NCI-H2227 (cell line): ENCODE measurements around the gene NR3C2.

Experiments used
- DNase-seq: peaks from one replicate; lab custom pipeline; 2025; ENCODE audit not compliant: unreplicated experiment; lab: John Stamatoyannopoulos, UW

NR3C2 gene

DNA sequence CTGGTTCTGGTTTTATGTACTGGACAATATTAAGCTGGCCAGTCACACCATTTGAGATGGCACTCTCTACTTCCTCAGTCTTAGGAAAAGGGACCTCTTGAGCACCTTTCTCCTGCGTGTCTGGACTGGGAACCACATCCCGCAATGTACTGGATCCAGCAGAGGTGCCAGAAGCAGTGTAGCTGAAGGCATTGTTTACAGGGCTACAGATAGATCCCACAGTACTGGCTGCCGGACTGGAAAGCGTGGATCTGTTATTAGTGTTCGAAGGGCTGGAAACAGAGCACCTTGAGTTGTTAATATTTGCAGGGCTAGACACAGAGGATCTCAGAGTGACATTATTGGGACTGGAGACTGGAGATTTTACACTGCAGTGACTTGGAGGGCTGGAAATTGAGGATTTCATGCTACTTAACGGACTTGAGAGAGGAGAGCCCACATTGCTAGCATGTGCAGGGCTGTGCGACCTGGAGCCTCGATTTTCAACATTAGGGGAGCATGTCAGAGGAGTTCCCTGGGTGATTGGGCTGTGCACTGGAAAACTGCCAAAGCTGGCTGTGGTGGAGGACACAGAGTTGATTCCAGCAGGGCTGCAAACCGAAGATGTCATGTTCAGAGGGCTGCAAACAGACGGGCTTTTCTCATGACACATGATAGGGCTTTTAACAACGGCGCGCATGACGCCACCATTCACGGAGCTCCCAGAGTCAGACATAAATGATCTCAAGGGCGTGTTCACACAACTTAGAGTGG, 6.4 kb downstream of the NR3C2 start:
- no peak for DNase-seq

GRCh38 chr4:148434075-148434773, 8.0 kb downstream of the NR3C2 start:
- no peak for DNase-seq

- no peak for DNase-seq
These were observed 10.8 kb downstream of the NR3C2 start for GRCh38 chr4:148431401-148431800.

- DNase-seq = no peak
These were observed 11.4 kb downstream of the NR3C2 start for GRCh38 chr4:148430854-148431253.

DNA sequence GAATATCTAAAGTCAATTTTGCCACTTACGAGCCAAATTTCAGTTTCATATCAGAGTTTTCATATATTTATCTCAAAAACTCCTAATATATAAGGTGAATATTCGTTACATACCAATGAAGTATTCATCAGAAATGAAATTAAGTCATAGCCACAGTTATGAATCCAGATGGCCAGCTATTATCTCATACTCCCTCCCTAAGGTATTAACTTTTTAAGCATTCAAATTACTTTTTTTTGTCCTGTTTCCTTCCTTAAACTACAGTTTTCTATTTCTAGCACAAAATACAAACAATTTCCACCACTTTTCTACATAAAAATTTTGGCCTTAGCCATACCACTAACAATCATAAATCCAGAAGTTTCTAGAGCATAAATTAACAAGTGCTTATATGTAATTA, 13.0 kb downstream of the NR3C2 start:
- DNase-seq = no peak

GRCh38 chr4:148426643-148427042, 15.6 kb downstream of the NR3C2 start:
- DNase-seq = no peak

- no peak for DNase-seq
These were observed 16.7 kb downstream of the NR3C2 start for GRCh38 chr4:148425327-148426110.

GRCh38 chr4:148420397-148420796, 21.8 kb downstream of the NR3C2 start:
- DNase-seq = no peak

GRCh38 chr4:148415500-148415899, 26.7 kb downstream of the NR3C2 start:
- DNase-seq = no peak

DNA sequence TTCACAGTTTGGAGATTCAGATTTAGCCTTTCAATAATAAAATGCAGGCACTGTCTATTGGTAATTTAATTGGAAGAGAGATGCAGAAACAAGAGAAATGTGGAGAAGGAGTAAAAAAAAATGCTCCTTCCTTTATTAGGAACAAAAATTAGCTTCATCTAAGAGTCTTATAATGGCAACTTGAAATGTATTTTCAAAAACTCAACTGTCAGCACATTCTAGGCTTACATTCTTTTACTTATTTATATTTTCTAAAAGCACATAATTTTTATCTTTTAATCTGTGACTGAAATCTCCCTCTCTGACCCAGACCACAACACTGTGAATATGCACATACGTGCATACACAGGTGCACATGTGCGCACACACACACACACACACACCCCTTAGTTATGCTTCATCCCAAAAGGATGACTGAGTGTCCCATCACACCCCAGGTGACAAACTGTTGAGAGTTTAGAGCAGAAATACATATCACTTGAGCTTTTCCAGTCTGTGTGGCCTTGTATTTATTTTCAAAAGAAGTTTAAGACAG, 29.7 kb downstream of the NR3C2 start:
- DNase-seq = no peak

DNA sequence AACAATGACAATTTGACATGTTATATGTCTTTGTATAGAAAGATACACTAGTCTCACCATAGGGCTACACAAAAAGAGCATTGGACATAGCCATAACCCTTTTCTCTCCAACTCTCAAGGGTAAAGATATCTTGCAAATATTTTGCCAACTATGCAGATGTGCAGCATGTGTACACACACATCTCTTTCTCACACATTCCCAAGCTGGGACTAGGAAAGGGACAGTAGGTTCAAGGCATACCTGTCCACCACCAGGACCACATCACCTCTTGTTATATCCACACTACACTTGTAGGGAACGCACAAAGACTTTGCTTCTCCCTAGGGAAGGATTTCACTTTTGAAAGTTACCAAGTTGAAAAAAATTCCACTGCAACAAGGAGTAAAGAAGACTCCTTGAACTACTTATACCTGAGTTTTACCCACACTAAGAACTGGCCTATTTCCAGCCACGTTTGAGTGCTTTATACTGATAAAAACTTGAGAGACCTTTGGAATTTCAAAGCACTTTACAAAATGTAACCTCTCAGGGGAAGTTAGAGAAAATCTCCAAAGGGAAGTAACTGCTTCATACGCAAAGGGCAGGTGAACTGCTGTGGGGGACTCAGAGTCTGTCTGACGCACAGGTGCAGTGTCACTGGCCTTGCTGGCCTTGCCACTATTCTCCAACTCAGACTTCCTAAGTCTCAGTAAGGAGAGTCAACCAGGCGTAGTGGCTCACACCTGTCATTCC, 36.9 kb downstream of the NR3C2 start:
- DNase-seq = no peak

DNA sequence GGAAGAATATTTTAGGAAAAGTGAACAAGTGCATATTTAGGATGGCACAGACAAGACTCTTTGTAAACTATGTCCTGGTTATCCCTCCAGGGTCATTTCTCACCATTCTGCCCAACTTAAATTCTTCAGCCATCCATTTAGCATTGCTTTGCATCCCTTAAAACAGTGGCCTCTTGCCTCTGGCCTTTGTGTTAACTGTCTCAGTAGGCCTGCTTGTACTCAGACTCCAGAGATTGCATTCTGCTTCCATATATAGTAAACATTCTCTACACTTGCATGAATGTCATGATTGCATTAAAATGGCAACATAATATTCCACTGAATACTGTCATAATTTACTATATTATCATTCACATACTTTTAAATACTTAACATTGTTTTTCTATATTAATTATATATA, 43.2 kb downstream of the NR3C2 start:
- DNase-seq = no peak

GRCh38 chr4:148397771-148398170, 44.4 kb downstream of the NR3C2 start:
- DNase-seq = no peak

GRCh38 chr4:148396986-148397673, 45.1 kb downstream of the NR3C2 start:
- no peak for DNase-seq

GRCh38 chr4:148395771-148396170, 46.4 kb downstream of the NR3C2 start:
- DNase-seq = no peak

GRCh38 chr4:148391056-148391455, 51.2 kb downstream of the NR3C2 start:
- DNase-seq = no peak

GRCh38 chr4:148390311-148390710, 51.9 kb downstream of the NR3C2 start:
- no peak for DNase-seq

- no peak for DNase-seq
These were observed 61.9 kb downstream of the NR3C2 start for GRCh38 chr4:148380291-148380690.

GRCh38 chr4:148376151-148376550, 66.1 kb downstream of the NR3C2 start:
- DNase-seq = no peak

GRCh38 chr4:148375584-148375983, 66.6 kb downstream of the NR3C2 start:
- no peak for DNase-seq
